Thoracic aorta (tissue), 2 donors: ENCODE measurements around the gene RSBN1L. TPM values are rescaled to one million over a fixed set of nuclear protein-coding genes. Genes with fewer than 3 reads are reported as not detected.

ENCODE experiments used
- ATAC-seq: fragments of 150-250 bp; one replicate; pipeline ENCODE4 v1.8.0; 2017; ENCODE audit warnings: low read depth; ENCODE audit not compliant: insufficient number of reproducible peaks, low FRiP score
- DNase-seq: peaks from one replicate; pipeline ENCODE4 v3.0.0-alpha.2; 2020; ENCODE audit warnings: low spot score
- H3K27ac ChIP-seq, 2 donors: fragments of 200-600 bp; sonication (generic); 1 replicate in 1 of 2; 2 replicates in 1 of 2; pipeline ENCODE4 v1.5.1; 2016; ENCODE audit warnings: mild to moderate bottlenecking in 2 of 2, moderate library complexity in 2 of 2
- H3K27me3 ChIP-seq: fragments of 200-600 bp; sonication (generic); replicated peaks from 2 replicates; pipeline ENCODE4 v1.6.0; 2016; ENCODE audit warnings: mild to moderate bottlenecking; ENCODE audit not compliant: insufficient read depth
- H3K36me3 ChIP-seq: fragments of 200-600 bp; sonication (generic); one replicate; pipeline ENCODE4 v1.5.1; 2016
- H3K4me1 ChIP-seq, 2 donors: fragments of 200-600 bp; sonication (generic); 1 replicate in 1 of 2; 2 replicates in 1 of 2; pipeline versions ENCODE4 v1.5.1 to v1.6.0; 2016; ENCODE audit warnings: low read depth in 2 of 2, mild to moderate bottlenecking in 1 of 2; ENCODE audit not compliant: control insufficient read depth in 1 of 2
- H3K4me3 ChIP-seq: fragments of 200-600 bp; sonication (generic); 2 replicates; pipeline ENCODE4 v1.5.1; 2016; ENCODE audit warnings: mild to moderate bottlenecking
- H3K9me3 ChIP-seq: fragments of 200-600 bp; sonication (generic); 2 replicates; pipeline ENCODE4 v1.5.1; 2016
- CTCF ChIP-seq: fragments of 200-600 bp; sonication (generic); IDR thresholded peaks from one replicate; pipeline ENCODE4 v1.5.1; 2019; ENCODE audit warnings: antibody characterized with exemption
- total RNA-seq, 2 donors: library from RNA; depleted of rRNA; stranded (reverse); fragments of >200 nt; gene quantifications; one replicate each; pipeline versions ENCODE4 v1.1.0 to v1.2.3, GENCODE V29; 2016

RSBN1L gene
- total RNA-seq, 2 donors from 2014 or later = 14.8 to 27.7 TPM

GRCh38 chr7:77797734-77798393 lies 101.6 kb downstream of the RSBN1L start:
- Histone ChIP-seq H3K4me3 (peak overlapping the region; percentile 93), H3K27ac (peak overlapping the region; percentile 72 to 81), H3K9me3 (no peaks in the 10 kb centered on the region), H3K27me3 (no peaks in the 10 kb centered on the region), H3K4me1 (peaks cover 13 to 32% of the 10 kb centered on the region in 2 donors), H3K36me3 (no peaks in the 10 kb centered on the region)
- ATAC-seq (no peak), DNase-seq (no peak)
- TF ChIP-seq CTCF = no peak

DNA sequence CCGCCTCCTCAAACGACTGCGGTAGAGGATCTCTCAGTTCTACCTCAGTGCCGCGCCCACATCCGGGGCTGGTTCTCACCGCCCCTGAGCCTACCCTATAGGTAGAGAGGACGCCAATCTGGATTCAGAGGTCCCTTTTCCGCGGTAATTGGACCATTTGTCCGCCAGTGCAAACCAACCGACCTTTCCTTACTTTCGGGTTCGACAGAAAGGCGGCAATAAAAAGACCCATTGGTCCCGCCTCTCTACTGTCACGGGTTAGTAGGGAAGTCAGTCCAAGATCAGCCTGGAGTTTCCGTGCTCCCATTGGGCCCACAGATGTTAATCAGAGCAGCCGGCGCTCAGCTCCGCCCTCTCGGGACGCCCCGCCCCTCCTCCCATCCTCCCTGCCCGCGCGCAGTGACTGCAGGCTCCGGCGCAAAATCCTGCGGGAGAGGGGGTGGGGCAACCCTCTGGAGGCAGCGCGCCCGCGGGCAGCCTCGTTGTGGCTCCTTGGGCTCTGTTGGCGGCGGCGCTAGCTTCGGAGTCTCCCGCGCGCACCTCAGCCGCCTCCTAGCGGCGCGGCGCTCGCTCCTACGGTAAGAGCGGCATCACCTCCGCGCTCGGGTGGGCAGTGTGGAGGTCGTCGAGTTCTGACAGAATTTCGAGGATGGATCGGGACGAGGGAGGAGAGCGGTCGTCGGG lies 102.3 kb downstream of the RSBN1L start, which contains the start of the genes PHTF2 and TMEM60:
Gene PHTF2, plus strand, starts transcription at position 380 of the 684 bp plus-strand sequence.
Gene TMEM60, minus strand, starts transcription at position 41 of the 684 bp plus-strand sequence. CDS start 4,061 bp downstream, outside the sequence.
- TF ChIP-seq CTCF = peak; percentile 51
- peak; percentile 99 for ATAC-seq
- Histone ChIP-seq H3K36me3 (no peaks in the 10 kb centered on the region), H3K4me1 (peaks cover 13 to 39% of the 10 kb centered on the region in 2 donors), H3K4me3 (peak within 1 kb of the TSS; percentile 93), H3K27me3 (no peaks in the 10 kb centered on the region), H3K9me3 (no peaks in the 10 kb centered on the region), H3K27ac (peak within 1 kb of the TSS; percentile 81 to 86)
- peak; percentile 95 for DNase-seq

- H3K36me3 ChIP-seq = no peaks in the 10 kb centered on the region
Measured at GRCh38 chr7:77799078-77799964, 103.1 kb downstream of the RSBN1L start.

DNA sequence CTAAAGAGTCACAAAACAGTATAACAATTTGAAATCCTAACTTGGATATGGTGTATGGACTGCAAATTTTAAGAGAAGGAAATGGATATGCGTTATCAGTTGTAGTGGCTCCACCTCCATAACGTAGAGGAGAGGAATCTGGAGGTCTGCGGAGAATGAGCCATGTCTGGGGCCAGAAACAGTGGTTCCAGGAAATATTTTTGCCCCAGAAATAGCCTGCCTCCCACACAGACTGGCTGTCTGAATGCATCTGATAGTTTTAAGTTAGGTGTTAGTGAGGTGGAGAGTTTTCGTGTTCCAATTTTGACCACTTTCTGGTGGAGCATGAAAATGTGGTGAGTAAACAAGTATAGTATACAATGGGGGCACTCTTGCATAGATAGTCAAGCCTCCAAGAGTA lies 103.9 kb downstream of the RSBN1L start:
- Histone ChIP-seq H3K27ac (peak overlapping the region; percentile 40 to 80), H3K4me1 (peaks cover 13 to 39% of the 10 kb centered on the region in 2 donors), H3K9me3 (no peaks in the 10 kb centered on the region), H3K27me3 (no peaks in the 10 kb centered on the region), H3K4me3 (peak overlapping the region; percentile 93), H3K36me3 (no peaks in the 10 kb centered on the region)
- DNase-seq (no peak), ATAC-seq (no peak)
- TF ChIP-seq CTCF = no peak

More at GRCh38 chr7:77799078-77799964, 103.1 kb downstream of the RSBN1L start:
- TF ChIP-seq CTCF = no peak
- H3K27ac ChIP-seq = peak overlapping the region; percentile 80 to 86
- H3K27me3 ChIP-seq = no peaks in the 10 kb centered on the region
- H3K4me3 ChIP-seq = peak overlapping the region; percentile 93
- no peak for ATAC-seq
- DNase-seq = no peak
- H3K9me3 ChIP-seq = no peaks in the 10 kb centered on the region
- H3K4me1 ChIP-seq = peaks cover 13 to 39% of the 10 kb centered on the region in 2 donors
